GM19035 (cell line): ENCODE measurements around the gene PRRC1.

Source experiments
- ATAC-seq: cut with Tn5 transposase; IDR thresholded peaks from one replicate; pipeline ENCODE4 v1.9.1; 2021; ENCODE audit not compliant: unreplicated experiment

The PRRC1 gene

GRCh38 chr5:127517480-127518318 is at the start of gene PRRC1:
Gene PRRC1, plus strand, starts transcription at chr5:127517640. Its CDS starts 5,840 bp downstream, at chr5:127523480.
- ATAC-seq = peak; percentile 92

DNA sequence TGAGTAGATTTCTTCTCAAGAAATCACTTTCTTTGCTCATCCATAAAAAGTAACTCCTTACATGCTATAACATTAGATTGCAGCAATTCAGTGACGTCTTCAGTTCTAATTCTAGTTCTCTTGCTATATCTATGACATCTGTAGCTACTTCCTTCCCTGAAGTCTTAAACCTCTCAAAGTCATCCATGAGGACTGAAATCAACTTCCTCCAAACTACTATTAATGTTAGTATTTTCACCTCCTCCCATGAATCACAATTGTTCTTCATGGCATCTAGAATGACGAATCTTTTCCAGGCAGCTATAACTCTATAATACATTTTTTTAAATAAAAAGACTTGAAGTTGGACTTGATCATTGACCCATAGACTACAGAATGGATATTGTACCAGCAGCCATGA is 46.2 kb upstream of the PRRC1 start:
- no peak for ATAC-seq

DNA sequence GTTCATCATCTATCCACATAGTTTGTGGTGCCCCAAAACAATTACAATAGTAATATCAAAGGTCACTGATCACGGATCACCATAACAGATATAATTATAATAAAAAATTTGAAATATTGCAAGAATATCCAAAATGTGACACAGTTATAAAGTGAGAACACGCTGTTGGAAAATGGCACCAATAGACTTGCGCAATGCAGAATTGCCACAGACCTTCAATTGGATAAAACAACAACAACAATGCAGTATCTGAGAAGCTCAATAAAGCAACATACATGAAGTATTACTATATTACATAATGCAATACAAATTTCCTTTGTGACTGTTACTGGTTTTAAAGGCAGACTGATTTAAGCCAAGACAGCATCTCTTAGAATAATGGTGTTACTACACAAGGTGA is 44.7 kb upstream of the PRRC1 start:
- ATAC-seq = no peak

DNA sequence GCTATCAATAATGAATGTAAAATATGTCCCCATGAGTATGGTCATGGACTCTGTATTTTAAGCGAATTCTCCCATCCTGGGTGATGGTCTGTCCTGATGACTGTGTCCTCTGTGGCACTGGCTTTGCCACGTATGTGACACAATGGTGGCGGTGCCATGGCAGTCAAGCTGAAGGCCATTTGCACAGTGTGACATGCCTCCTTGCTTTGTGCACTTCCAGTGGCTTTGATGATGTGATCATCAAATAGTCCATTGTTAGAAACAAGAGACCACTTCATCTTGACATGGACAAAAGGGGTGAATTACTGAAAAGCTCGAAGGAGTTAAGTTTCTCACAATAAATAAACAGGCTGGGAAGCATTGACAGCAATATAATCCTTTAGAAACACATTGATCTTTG is 31.0 kb upstream of the PRRC1 start:
- no peak for ATAC-seq

- ATAC-seq = peak; percentile 75
Observed at GRCh38 chr5:127492854-127493738, 24.3 kb upstream of the PRRC1 start.

GRCh38 chr5:127498548-127498947 is 18.9 kb upstream of the PRRC1 start:
- no peak for ATAC-seq

DNA sequence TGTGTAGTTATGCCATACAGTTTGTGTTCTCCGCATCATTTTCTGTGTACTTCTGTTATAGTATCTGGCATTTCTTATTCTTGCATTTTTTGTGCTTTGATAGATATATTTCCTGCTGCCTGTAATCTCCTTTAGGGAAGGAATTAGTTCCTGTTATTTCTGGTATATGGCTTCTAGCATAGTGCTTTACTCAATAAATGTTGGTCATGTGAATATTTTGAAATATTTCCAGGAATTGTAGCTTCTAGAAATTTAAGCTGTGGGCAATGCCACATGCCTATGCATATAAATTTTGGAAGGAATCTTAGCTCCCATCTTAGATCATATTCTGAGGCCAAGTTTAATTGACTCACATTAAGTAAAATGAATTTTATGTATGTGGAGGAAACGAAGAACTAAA is 11.5 kb upstream of the PRRC1 start:
- ATAC-seq = no peak

- ATAC-seq = no peak
Observed at GRCh38 chr5:127506616-127507015, 10.8 kb upstream of the PRRC1 start.

- no peak for ATAC-seq
Observed at GRCh38 chr5:127508644-127509373, 8.6 kb upstream of the PRRC1 start.

- ATAC-seq = no peak
Observed at GRCh38 chr5:127513408-127513970, 4.0 kb upstream of the PRRC1 start.

DNA sequence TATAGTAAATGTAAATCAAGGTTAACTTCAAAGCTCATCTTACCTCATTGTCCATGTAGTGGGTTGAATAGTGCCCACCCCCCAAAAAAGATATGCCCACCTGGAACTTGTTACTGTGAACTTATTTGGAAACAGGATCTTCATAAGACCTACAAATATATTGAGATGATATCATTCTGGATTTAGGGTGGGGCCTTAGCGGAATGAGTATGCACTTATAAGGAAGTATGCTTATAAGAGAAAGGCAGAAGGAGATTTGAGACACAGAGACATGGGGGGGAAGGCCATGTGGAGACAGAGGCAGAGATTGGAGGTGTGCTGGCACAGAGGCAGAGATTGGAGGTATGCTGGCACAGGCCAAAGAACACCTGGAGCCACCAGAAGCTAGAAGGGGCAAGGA is 2.6 kb upstream of the PRRC1 start:
- no peak for ATAC-seq

GRCh38 chr5:127515693-127516440 is 1.6 kb upstream of the PRRC1 start:
- ATAC-seq = no peak

- peak; percentile 32 for ATAC-seq
Observed at GRCh38 chr5:127517110-127517479, 345 bp upstream of the PRRC1 start.

- ATAC-seq = peak; percentile 32
Observed at GRCh38 chr5:127518319-127518621, 830 bp downstream of the PRRC1 start.

GRCh38 chr5:127519527-127519926 is 2.1 kb downstream of the PRRC1 start:
- no peak for ATAC-seq

- ATAC-seq = no peak
Observed at GRCh38 chr5:127521138-127521770, 3.8 kb downstream of the PRRC1 start.

DNA sequence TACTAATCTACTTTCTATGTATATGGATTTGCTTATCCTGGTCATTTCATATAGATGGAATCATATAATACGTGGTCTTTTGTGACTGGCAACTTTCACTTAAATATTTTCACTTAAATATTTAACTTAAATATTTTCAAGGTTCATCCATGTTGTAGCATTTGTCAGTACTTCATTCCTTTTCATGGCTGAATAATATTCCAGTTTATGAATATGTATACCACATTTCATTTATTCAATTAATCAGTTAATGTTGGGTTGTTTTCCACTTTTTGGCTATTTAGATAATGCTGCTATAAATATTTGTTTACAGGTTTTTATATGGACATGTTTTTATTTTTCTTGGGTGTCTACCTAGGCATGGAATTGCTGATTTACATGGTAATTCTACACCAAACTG is 7.7 kb downstream of the PRRC1 start:
- ATAC-seq = no peak

DNA sequence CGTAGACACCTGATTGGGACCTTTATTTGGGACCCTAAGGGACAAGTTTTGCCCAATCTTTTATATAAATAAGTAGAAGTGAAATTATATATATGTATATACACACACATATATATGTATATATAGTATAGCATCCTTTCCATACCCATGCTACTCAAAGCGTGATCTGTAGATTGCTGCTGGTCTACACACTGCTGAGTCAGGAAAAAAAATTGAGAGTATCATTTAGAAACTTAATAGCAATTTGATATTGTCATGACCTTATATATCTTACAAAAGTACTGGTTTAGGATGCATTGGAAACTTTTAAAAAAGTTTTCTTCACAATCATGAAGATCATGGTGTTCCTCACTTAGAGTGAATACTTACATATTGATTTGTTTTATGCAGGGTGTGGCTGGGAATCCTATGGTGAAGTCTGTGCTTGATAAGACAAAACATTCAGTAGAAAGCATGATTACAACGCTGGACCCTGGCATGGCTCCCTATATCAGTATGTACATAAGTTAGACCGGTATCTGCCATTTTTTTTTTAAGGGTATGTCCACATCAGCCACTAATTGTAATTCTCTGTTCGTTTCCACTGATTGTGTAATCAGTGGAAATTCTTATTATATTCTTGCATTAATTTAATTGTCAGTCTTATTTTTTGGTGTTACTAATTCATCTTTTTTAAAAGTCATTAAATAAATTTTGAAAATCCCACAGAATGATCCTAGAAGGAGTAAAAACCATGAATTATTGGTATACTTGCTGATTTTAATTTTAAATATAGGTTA is 12.7 kb downstream of the PRRC1 start:
- no peak for ATAC-seq

DNA sequence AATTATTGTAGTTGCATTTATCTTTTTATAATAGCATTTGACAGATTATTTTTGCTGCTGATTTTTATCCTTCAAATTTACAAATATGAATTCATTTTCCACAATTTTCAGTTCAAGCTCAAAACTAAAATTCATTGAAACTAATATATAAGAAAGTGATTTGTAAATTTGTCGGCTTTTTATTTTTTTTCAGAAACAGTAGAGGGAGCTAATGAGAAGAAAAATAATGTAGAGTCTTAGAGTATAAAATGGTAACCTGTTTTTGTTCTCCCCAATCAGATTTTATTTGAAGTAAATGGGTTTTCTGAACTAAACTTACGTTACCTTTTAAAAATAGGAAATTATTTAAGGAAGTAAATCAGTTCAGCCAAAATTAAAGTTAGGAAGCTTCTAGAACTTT is 19.2 kb downstream of the PRRC1 start:
- no peak for ATAC-seq
